ENCODE measurements around the gene RTN3. TPM values are rescaled to one million over a fixed set of nuclear protein-coding genes. Genes with fewer than 3 reads are reported as not detected.
"Not testable (repeated sequence)": the region's sequence is repeated elsewhere in the genome, so short reads cannot be mapped to it uniquely, and the experiment has no call there.

Gene RTN3
- total RNA-seq, 1 experiment from 2014 or later, result 145 TPM

DNA sequence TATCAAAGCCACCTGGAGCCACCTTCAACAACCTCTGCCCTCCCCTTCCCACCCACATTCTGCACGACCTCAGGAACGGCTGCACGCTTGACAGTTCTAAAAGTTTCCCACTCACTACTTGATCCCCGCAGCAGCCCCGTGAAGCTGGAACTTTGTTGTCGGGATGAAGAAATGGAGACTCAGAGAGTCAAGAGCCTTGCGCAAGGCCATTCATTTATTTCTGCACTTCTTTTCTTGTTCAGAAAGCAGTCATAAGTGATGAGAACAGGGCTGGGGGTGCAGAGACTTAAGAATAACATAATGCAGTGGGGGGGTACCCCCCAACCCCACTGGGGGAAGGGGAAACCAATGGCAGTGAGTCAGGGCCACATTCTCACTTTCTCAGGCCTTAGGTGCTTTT lies 89.5 kb downstream of the RTN3 start:
- no TSS peak for BruUV-seq (replicated peaks)
- in situ Hi-C loops (cut with HindIII; ENCODE audit: low pct_unique_long_range_greater_than_20kb, low sequenced_read_pairs) (no loop called here), intact Hi-C loops (cut with micrococcal nuclease; ENCODE audit: unreplicated experiment) (no loop called here)
- no peak overlapping the region for H3K4me3 ChIP-seq (ENCODE audit: low read depth in 2 of 2, low read length in 2 of 2)
- TF ChIP-seq POLR2AphosphoS5 (IDR thresholded peaks at IDR 0.05; ENCODE audit: low read depth, low read length) (no peak), SIN3A (IDR thresholded peaks at IDR 0.05; ENCODE audit: borderline replicate concordance, insufficient read depth, low read depth, low read length) (no peak), TCF7L2 (IDR thresholded peaks at IDR 0.05; ENCODE audit: low read depth, low read length) (no peak)
- TF ChIP-seq, protein P1, sequence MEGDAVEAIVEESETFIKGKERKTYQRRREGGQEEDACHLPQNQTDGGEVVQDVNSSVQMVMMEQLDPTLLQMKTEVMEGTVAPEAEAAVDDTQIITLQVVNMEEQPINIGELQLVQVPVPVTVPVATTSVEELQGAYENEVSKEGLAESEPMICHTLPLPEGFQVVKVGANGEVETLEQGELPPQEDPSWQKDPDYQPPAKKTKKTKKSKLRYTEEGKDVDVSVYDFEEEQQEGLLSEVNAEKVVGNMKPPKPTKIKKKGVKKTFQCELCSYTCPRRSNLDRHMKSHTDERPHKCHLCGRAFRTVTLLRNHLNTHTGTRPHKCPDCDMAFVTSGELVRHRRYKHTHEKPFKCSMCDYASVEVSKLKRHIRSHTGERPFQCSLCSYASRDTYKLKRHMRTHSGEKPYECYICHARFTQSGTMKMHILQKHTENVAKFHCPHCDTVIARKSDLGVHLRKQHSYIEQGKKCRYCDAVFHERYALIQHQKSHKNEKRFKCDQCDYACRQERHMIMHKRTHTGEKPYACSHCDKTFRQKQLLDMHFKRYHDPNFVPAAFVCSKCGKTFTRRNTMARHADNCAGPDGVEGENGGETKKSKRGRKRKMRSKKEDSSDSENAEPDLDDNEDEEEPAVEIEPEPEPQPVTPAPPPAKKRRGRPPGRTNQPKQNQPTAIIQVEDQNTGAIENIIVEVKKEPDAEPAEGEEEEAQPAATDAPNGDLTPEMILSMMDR (IDR thresholded peaks at IDR 0.05), result no peak
- TF ChIP-seq, protein P2, sequence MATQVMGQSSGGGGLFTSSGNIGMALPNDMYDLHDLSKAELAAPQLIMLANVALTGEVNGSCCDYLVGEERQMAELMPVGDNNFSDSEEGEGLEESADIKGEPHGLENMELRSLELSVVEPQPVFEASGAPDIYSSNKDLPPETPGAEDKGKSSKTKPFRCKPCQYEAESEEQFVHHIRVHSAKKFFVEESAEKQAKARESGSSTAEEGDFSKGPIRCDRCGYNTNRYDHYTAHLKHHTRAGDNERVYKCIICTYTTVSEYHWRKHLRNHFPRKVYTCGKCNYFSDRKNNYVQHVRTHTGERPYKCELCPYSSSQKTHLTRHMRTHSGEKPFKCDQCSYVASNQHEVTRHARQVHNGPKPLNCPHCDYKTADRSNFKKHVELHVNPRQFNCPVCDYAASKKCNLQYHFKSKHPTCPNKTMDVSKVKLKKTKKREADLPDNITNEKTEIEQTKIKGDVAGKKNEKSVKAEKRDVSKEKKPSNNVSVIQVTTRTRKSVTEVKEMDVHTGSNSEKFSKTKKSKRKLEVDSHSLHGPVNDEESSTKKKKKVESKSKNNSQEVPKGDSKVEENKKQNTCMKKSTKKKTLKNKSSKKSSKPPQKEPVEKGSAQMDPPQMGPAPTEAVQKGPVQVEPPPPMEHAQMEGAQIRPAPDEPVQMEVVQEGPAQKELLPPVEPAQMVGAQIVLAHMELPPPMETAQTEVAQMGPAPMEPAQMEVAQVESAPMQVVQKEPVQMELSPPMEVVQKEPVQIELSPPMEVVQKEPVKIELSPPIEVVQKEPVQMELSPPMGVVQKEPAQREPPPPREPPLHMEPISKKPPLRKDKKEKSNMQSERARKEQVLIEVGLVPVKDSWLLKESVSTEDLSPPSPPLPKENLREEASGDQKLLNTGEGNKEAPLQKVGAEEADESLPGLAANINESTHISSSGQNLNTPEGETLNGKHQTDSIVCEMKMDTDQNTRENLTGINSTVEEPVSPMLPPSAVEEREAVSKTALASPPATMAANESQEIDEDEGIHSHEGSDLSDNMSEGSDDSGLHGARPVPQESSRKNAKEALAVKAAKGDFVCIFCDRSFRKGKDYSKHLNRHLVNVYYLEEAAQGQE (IDR thresholded peaks at IDR 0.05; ENCODE audit: insufficient read depth in 1 of 2, low read depth in 2 of 2, low read length in 1 of 2), result no peak
- no peaks in the 10 kb centered on the region for H3K27me3 ChIP-seq (ENCODE audit: control insufficient read depth, insufficient read depth, low read length)
- H3K36me3 ChIP-seq (ENCODE audit: control insufficient read depth, insufficient read depth, low read length), result peaks cover 4% of the 10 kb centered on the region; the same call in 1 of the 2 replicates
- DNase-seq (ENCODE audit: low read depth, low spot score) (no peak), ATAC-seq (no peak)
- H3K9me3 ChIP-seq (ENCODE audit: control insufficient read depth, insufficient read depth, low read depth, low read length), result no peaks in the 10 kb centered on the region
- peaks cover 15% of the 10 kb centered on the region for H3K4me1 ChIP-seq (ENCODE audit: control insufficient read depth, insufficient read depth, low read length)
- ChIA-PET POLR2A (interaction anchor here (0.7 kb wide), 1 partner anchor 105 kb away, joined by 4 read pairs; no protein-coding TSS in a partner anchor), CTCF (no interaction called here)
- H3K27ac ChIP-seq (ENCODE audit: low read length), result no peak overlapping the region

DNA sequence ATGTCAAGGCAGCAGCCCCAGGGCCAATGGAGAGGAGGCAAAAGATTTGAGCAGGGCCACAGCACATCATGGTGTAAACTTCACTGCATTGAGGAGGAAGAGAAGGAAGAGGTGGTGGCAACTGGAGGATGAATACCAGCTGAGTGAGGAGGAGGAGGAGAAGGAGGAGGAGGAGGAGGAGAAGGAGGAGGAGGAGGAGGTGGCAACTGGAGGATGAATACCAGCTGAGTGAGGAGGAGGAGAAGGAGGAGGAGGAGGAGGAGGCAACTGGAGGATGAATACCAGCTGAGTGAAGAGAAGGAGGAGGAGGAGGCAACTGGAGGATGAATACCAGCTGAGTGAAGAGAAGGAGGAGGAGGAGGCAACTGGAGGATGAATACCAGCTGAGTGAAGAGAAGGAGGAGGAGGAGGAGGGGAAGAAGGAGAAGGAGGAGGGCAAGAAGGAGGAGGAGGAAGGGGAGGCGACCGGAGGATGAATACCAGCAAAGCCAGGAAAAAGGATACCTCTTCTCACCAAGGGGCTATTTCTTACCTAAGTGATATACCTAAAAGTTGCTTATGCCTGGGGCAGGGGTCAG lies 90.5 kb downstream of the RTN3 start:
- in situ Hi-C loops (cut with HindIII; ENCODE audit: low pct_unique_long_range_greater_than_20kb, low sequenced_read_pairs); H3K36me3 ChIP-seq (ENCODE audit: control insufficient read depth, insufficient read depth, low read length); ATAC-seq; DNase-seq (ENCODE audit: low read depth, low spot score); BruUV-seq (replicated peaks); intact Hi-C loops (cut with micrococcal nuclease; ENCODE audit: unreplicated experiment); POLR2A ChIA-PET; H3K27ac ChIP-seq (ENCODE audit: low read length); H3K27me3 ChIP-seq (ENCODE audit: control insufficient read depth, insufficient read depth, low read length); H3K9me3 ChIP-seq (ENCODE audit: control insufficient read depth, insufficient read depth, low read depth, low read length); CTCF ChIA-PET; H3K4me3 ChIP-seq (ENCODE audit: low read depth in 2 of 2, low read length in 2 of 2): not testable (repeated sequence)
- peaks cover 12% of the 10 kb centered on the region for H3K4me1 ChIP-seq (ENCODE audit: control insufficient read depth, insufficient read depth, low read length)

DNA sequence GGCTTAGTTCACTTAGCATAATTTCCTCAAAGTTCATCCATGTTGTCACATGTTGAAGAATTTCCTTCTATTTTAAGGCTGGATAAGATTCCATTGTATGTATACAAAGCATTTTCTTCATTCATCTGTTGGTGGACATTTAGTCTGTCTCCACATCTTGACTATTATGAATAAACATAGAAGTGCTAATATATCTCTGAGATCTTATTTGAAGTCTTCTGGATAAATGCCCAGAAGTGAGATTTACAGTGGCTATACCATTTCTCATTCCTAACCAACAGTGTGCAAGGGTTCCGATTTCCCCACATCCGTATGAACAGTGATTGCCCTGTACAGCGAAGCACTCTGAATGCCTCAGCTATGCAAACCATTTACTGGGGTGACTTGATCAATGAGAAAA lies 93.9 kb downstream of the RTN3 start:
- H3K27me3 ChIP-seq (ENCODE audit: control insufficient read depth, insufficient read depth, low read length), result no peaks in the 10 kb centered on the region
- H3K4me3 ChIP-seq (ENCODE audit: low read depth in 2 of 2, low read length in 2 of 2), result no peak overlapping the region
- CTCF ChIA-PET, result no interaction called here
- POLR2A ChIA-PET, result no interaction called here
- TF ChIP-seq, protein P2 (IDR thresholded peaks at IDR 0.05; ENCODE audit: insufficient read depth in 1 of 2, low read depth in 2 of 2, low read length in 1 of 2), result no peak
- no peak for TF ChIP-seq SIN3A (IDR thresholded peaks at IDR 0.05; ENCODE audit: borderline replicate concordance, insufficient read depth, low read depth, low read length)
- TF ChIP-seq TCF7L2 (IDR thresholded peaks at IDR 0.05; ENCODE audit: low read depth, low read length), result no peak
- ATAC-seq, result no peak
- DNase-seq (ENCODE audit: low read depth, low spot score), result no peak
- H3K36me3 ChIP-seq (ENCODE audit: control insufficient read depth, insufficient read depth, low read length), result no peaks in the 10 kb centered on the region
- H3K4me1 ChIP-seq (ENCODE audit: control insufficient read depth, insufficient read depth, low read length), result peaks cover 1% of the 10 kb centered on the region; the same call in 1 of the 2 replicates
- BruUV-seq (replicated peaks), result no TSS peak
- in situ Hi-C loops (cut with HindIII; ENCODE audit: low pct_unique_long_range_greater_than_20kb, low sequenced_read_pairs) (no loop called here), intact Hi-C loops (cut with micrococcal nuclease; ENCODE audit: unreplicated experiment) (no loop called here)
- H3K9me3 ChIP-seq (ENCODE audit: control insufficient read depth, insufficient read depth, low read depth, low read length), result no peaks in the 10 kb centered on the region
- no peak overlapping the region for H3K27ac ChIP-seq (ENCODE audit: low read length)

Data from Panc1 (cell line).